Testis (tissue), 2 donors: ENCODE data around the gene FABP3.

Source experiments
- POLR2A ChIP-seq: fragments of 450-650 bp; IDR thresholded peaks from one replicate; pipeline ENCODE4 v1.6.1; 2017; ENCODE audit warnings: antibody characterized with exemption, mild to moderate bottlenecking, moderate library complexity
- TF ChIP-seq, protein P1 (sequence below), 3 experiments: fragments of 450-650 bp in 2 of 3; fragments of 200-600 bp in 1 of 3; sonication (generic) in 1 of 3; IDR thresholded peaks; one replicate each; pipeline ENCODE4 v1.5.1; 2016 to 2019; ENCODE audit warnings: antibody characterized with exemption in 3 of 3, mild to moderate bottlenecking in 2 of 3, moderate library complexity in 1 of 3

DNA sequence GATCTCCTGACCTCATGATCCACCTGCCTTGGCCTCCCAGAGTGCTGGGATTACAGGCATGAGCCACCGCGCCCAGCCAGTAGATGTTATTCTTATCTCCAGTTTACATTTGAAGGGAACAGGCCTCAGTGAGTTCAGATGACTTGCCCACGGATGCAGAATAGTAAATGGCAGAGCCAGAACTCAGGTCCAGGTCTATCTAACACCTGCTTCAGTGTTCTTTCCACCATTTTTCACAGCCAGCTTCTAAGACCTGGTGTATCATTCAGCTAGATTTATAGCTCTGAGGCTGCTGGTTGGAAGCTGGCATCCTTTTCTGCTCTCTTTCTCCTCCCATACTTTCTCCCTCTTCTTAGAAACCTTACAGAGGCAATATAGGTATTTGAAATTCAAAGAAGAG is 10.8 kb downstream of the FABP3 start:
- TF ChIP-seq, protein P1, sequence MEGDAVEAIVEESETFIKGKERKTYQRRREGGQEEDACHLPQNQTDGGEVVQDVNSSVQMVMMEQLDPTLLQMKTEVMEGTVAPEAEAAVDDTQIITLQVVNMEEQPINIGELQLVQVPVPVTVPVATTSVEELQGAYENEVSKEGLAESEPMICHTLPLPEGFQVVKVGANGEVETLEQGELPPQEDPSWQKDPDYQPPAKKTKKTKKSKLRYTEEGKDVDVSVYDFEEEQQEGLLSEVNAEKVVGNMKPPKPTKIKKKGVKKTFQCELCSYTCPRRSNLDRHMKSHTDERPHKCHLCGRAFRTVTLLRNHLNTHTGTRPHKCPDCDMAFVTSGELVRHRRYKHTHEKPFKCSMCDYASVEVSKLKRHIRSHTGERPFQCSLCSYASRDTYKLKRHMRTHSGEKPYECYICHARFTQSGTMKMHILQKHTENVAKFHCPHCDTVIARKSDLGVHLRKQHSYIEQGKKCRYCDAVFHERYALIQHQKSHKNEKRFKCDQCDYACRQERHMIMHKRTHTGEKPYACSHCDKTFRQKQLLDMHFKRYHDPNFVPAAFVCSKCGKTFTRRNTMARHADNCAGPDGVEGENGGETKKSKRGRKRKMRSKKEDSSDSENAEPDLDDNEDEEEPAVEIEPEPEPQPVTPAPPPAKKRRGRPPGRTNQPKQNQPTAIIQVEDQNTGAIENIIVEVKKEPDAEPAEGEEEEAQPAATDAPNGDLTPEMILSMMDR (IDR thresholded peaks at IDR 0.05), result no peak
- no peak for TF ChIP-seq POLR2A
